HG02678 (cell line): ENCODE measurements around the gene KIRREL3.

Experiments
- ATAC-seq: cut with Tn5 transposase; IDR thresholded peaks from one replicate; pipeline ENCODE4 v1.9.1; 2021; ENCODE audit warnings: mild to moderate bottlenecking, moderate library complexity; ENCODE audit not compliant: unreplicated experiment

Gene KIRREL3

DNA sequence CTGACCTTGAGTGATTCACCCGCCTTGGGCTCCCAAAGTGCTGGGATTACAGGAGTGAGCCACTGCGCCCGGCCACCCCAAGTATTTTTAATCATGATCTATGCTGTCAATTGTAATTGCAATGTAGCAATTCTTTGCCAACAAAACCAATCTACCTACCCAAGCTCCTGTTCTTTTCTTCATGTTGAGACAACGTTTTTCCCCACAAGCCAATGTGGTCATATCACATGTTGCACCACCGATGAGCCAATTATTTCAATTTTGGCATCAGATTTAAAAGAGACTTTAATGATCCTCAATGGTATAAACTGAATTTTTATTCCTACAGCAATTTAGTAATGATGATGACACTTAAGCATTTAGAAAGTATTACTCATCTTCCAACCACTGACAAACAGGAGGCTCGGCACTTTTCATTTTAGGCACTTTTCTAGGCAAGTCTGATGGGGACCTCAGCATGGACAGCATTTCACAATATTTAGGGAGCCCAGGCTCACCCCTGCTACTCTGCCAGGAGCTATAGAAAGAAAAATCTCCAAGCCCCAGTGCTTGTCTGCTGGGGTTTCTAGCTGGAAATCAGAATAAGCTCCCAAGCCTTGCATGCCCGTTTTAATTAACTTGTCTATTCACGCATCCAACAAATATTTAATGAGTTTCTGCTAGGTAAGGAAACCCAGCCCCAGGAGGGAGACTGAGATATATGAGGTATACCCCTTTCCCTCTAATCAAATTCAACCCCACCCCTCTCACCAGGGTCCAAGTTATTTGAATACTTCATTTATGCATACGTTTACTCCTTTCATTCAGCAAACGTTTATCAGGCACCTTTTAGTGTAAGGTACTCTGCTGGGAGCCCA, 353.6 kb downstream of the KIRREL3 start:
- ATAC-seq, result no peak

DNA sequence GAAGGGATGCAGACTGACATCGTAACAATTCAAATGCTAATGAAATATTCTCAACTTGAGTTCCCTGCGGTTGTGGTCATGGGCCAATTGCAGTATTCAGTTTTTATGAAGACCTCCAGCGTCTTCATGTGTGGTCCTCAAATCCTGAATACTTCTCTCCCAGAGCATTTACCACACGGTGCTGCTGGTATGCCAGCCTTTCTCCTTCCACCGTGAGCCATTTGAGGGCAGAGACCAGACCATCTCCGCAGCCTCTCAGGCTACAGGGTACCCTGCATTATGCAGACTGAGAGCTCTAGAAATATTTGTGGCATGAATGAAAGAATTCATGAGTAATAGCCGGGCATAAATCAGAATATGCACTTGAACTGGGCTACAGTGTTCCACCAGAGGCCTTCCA, 355.4 kb downstream of the KIRREL3 start:
- ATAC-seq, result no peak

DNA sequence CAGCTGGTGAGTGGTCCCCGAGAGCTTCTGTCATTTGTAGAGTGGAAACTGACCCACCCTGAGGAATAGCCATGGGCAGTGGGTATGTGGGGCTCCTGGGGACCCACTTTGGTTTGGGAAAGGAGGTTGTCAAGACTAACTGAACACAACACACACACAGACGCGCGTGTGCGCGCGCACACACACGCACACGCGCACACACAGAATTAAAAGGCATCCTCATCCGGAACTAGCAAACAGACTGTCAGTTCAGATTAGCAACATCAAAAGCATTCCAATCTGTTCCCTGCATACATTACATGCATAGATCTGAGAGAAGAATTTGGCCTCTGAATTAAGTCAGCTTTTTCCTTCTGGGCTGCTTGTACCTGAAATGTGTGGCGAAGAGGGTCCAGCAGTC, 360.4 kb downstream of the KIRREL3 start:
- no peak for ATAC-seq

DNA sequence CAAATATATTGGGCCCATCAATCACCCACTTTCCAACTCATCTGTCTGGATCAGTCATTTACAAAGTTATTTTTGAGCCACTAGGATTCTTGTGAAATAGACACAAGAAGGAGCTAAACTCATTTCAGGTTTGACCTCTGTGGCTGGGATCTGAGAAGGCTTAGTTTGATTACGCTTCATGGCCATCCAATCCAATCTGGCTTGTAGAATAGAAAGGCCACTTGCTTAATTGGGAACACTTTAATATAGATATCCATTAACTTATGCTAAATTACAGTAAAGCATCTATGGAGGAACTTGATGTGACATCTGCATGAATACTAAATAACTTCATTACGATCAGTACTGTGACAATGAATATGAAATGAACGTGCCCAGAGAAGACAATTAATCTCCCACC, 360.9 kb downstream of the KIRREL3 start:
- no peak for ATAC-seq

DNA sequence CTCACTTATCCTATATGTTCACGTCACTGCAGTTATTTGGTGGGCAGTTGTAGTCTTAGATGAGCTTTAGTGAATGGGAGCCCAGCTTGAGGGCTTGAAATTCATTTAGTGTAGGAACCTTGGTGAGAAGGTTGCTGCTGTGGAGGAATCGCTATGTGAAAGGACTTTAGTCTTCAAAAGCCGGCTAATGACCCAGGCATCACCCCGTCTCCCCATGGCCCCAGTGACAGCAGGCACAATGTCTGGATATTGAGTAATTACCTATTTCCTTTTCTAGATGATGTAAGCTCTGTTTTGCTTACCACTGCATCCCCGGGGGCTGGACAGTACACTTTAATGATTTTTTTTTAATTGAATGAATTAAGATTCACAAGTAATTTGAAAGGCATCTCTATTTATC, 361.9 kb downstream of the KIRREL3 start:
- no peak for ATAC-seq

DNA sequence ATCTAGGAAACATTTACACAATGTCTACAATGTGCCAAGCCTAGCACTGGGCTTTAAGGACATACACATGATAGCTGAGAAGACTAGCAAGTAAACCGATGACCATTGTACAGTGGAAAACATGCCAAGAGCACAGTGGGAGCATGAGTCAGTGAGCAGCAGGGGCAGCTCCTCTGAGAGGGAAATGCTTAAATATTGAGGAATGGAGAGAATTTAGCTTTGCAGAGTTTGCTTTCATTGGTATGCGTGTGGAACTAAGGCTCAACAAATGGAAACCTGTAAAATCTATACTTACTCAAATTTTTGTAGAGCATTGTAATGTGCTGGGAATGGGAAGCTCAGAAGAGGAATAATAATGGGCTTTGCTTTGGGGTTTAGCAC, 362.8 kb downstream of the KIRREL3 start:
- ATAC-seq, result no peak

DNA sequence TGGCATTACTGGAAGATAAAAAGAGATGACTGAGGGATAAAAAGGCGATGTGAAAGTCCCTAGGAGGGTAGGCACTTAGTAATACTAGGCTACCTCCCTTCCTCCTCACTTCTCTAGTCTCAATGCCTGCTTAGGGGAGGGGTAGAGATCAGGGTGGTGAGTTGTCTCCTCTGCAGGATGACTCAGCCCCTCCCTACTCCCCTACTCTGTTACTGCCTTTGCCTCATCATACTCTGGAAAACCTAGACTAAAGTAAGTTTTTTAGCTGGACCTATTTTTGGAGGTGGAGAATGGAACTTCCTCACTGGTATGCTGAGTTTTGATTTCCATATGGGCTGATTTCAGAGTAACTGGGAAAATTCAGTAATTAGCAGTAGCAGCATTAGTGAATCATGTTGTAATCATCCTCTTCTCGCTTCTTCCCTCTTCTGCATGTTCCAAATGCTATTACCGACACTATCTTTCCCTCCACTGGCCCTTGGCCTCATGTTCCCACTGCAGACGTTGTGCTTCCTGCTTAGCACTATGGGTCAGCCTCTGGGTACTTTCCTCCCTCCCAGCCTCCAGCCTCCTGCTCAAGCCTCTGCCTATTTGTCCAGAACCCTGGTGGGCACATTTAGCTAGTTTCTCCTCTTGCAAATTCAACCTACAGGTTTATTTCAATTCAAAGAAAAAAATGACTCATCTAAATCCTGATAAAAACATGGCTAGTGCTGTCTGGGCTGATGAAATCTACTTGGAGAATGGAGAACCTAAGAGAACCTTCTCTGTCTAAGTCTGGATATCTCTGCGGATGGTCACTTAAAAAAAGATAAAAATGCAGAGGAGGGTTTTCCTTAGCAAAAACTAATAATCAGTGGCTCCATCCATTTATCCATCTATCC, 363.4 kb downstream of the KIRREL3 start:
- no peak for ATAC-seq

DNA sequence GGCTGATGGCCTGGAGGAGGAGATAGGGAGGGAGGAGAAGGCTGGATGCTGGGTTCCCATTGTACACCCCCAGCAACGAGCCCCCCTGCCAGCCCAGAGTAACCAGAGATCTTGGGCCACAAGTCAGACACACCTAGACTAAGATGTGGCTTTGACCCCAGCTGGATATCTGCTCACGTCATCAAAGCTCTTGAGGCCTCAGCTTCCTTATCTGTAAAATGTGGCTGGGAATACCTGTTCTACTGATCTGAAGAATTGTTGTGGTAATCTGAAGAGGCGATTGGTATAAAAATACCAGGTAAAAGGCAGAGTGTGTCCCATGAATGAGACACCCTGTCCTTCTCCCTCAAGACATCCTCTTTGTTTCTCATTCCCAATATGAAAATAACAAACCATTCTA, 365.1 kb downstream of the KIRREL3 start:
- ATAC-seq, result no peak

DNA sequence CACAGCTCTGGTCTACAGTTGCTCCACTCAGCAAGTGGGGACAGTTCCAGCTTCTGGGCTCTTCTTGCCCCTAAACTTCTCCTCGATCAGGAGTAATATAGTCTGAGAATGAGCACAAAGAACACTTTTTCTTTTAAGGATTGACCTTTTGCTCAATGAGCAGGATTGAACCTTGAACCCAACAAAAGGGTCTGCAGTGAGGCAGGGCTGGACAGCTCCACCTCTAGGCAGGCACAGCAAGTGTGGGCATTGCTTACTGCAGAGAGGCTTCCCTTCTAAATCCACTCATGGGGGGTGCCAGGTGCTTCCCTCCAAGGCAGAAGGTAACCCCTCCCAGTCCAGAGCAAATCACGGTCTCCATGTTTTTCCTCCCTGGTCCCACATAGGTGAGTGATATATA, 365.6 kb downstream of the KIRREL3 start:
- ATAC-seq, result no peak

DNA sequence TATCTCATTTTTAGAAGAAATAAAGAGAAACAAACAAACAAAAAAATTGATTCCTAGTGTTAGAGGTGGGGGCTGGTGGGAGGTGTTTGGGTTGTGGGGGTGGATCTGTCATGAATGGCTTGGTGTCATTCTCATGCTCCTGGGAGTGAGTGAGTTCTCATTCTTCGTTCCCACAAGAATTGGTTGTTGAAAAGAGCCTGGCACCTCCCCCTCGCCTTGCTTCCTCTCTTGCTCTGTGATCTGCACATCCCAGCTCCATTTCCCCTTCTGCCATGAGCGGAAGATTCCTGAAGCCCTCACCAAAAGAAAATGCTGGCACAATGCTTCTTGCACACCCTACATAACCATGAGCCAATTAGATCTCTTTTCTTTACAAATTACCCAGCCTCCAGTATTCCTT, 367.2 kb downstream of the KIRREL3 start:
- ATAC-seq, result no peak

DNA sequence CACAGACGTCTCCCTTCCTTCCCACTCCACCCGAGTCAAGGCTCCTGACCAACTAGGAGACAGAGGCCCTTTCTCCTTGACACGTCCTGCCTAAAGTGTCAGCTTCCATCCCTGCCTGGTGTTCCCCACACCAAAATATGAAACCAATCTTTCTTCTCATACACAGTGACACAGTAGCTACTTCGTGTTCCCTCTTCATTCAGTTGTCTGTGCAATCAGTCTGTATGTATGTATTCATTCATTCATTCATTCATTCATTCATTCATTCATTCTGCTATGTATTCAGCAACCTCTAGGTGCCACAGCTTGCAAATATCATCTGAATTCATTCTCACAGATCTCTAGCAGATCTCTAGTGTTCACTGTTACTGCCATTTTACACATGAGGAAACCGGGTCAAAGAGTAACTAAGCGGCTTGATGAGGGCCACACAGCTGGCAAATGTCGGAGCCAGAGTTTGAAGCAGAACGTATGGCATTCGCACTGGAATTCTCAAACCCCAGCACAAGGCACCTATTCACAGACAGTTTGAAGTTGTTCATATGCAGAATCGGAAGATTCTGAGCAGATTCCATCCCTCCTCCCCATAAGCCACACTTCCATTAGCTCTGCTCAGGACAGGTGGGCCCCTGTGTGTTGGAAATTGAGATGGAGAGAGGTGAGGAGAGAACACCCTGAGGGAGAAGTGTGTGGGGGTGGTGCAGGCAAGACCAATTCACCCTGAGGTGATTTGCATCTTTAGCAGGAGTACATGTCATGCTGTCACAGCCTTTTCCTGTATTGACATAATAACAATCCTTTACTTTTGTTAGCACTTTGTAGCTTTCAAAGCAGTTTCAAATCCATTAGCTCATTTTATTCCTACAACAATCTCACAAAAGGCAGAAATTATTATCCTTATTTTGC, 369.4 kb downstream of the KIRREL3 start:
- no peak for ATAC-seq

DNA sequence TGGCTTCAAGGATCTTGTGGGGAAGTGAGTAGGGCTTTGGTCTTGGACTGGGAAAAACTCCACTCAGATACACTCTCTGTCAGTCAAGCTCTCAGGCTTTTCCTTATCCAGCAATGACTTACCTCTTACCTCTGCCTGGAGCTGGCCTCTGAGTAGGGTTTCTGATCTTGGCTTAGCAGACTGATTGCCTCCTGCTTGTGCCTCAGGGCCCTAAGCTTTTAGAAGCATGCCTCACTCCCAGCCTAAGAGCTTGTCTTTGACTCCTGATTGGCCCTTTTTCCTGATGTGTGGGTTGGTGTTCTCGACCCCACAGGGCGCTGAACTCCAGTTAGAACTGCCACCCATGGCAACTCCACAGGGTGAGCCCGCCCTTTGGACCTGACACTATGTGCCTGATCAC, 370.1 kb downstream of the KIRREL3 start:
- ATAC-seq, result no peak

DNA sequence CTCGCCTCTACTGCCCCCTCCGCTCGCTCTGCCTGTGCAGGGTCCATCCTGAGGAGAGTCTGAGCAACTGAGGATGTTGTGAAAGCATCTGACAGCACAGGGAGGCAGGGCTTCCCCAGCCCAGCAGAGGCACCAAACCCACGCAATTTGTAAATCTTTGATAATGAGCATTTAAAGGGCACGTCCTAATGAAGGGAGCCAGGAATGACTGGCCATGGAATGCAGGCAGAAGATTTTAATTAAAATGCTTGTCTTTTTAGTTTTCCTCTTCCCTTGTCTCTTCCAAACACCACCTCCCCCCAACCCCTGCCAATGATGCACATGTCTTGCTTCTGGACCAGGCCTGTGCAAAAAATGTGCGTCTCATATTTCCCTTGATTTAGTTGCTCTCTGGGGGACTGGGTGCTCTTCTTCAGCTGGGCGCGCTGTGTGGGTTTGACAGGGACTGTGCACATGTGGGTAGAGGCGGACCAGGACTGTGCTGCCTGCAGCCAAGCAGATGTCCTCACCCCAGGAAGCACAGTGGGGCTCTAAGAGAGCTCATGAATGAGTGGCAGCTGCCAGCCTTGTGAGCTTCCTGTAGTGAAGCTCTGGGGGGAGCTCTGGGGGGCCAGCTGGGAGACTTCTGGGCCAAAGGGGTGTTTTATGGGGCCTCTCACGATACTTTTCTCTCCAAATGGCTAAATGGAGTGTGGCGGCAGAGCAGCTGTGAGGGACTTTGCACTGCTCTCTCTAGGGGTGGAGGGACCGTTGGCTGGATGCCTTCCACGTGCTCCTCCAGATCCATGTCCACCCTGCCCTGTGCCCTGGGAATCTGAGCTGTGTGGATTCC, 371.6 kb downstream of the KIRREL3 start:
- no peak for ATAC-seq

DNA sequence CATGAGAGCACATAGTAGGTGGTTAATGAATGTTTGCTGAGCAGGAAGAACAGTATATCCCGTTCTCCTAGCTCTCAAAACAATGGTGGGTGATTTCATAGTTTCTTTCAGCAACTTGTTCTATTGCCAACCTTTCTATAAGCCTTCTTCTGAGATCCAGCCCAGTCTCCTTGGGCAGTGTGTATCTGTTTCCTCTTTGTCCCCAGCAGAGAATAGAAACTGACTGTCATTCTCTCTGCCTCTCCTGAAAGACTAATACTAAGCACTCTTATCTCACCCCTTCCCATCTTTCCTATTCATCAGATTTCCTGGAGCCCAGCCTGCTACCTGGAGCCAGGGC, 372.1 kb downstream of the KIRREL3 start:
- no peak for ATAC-seq

DNA sequence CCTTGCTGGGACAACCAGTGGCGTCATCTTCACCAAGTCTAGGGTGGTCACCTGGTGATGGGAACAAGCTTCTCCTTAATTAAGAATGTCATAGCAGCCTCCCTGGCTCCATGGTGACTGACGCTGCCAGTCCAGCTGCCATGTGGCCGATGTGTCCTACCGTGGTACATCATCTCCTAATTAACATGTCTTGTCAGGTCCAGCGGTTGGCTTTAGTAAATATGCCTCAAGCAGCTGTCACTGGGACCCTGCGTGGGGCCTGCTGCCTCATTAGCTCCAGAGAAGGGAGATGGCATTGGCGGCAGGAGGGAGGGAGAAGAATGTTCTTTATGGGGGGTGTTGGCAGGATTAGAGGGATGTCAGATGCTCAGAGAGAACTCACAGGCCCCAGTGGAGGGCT, 373.1 kb downstream of the KIRREL3 start:
- no peak for ATAC-seq

DNA sequence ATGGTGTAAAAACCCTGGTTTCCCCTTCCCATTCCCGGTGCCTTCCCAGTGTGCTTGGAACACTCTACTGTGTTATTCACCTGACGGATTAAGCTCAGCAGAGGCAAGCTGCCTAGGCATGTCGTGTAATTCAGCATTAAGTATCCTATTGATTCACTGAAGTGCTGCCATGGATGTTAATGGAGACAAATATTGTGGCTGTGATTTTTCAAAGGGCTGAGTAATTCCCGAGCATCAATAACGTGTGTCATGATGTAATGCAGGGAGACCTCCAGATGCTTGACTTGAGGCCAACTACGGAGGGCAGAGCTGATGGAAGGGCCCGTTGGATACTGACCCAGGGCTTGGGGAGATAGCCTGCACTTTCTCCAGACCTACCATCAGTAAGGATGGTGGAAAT, 376.1 kb downstream of the KIRREL3 start:
- ATAC-seq, result no peak

DNA sequence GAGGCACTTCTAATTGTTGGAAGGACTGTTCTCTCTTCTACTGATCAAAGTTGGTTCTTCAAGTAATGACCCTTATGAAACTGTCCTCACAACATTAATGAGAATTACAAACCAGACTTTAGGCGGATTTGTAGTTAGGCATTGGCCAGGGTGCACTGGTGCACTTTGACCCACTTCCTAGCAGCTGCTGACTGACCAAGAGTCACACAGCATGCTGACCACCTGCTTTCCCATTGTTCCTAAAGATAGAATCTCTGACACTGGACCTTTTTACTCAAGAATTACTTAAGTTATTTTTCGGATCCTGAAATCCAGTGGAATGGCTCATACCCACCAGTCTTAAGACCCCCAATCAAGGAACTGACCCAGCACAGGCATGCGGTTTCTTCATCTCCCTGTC, 381.1 kb downstream of the KIRREL3 start:
- no peak for ATAC-seq

DNA sequence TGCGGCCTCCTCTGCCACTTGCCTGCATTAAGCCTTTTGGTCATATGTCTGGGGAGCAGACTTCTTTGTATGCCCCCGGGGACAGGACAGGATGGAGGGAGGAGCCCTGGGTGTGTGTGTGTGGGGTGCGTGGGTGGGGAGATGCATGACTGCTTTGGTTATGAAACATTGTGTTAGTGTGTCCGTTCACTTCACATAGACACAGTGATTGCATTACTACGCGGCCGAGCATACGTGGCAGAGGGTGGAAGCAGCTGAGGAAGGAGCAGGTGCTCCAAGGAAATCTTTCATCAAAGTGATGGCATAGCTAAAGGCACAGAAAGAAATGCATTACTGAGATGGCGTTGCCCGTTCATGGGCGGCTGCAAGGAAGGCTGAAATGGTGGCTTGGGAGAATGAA, 384.7 kb downstream of the KIRREL3 start:
- ATAC-seq, result no peak

DNA sequence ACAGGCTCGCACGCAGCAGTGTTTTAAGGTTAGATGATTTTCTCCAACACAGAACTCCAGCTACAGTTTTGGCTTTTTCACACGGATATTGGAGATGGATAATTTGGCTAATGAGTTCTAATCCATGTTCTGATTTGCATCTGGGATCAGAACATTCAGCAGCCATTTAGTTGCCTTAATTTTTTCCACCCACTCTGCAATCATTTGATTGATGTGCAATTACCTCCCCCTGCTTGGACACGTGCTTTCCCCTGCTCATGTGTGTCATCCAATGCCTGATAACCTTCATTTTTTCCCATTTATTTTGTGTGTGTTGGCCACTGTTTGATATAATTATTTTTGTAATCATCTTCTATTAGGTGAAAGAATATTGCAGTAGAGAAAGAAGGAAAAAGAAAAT, 387.3 kb downstream of the KIRREL3 start:
- ATAC-seq, result no peak

DNA sequence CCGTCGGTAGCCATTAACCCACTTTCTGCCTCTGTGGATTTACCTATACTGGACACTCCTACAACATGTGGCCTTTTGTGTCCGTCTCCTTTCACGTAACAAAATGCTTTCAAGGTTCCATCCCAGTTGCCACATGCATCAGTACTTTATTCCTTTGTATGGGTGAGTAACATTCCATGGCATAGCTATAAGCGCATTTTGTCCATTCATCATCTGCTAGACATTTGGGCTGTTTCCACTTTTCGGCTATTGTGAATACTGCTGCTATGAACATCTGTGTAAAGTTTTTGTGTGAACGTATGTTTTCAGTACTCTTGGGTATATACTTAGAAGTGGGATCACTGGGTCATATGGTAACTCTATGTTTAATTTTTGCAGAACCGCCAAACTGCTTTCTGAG, 387.9 kb downstream of the KIRREL3 start:
- no peak for ATAC-seq
